HUES6 (cell line): ENCODE data around the gene PDE7B.

Experiments used
- H3K27ac ChIP-seq: 2 replicates; pipeline ENCODE4 v1.7.0; 2013; ENCODE audit warnings: low read depth, mild to moderate bottlenecking, low read length, inconsistent platforms
- H3K27me3 ChIP-seq: 2 replicates; pipeline ENCODE4 v1.6.1; 2013; ENCODE audit warnings: low read length; ENCODE audit not compliant: control insufficient read depth, insufficient read depth
- H3K36me3 ChIP-seq: 2 replicates; pipeline ENCODE4 v1.6.1; 2013; ENCODE audit warnings: low read length; ENCODE audit not compliant: control insufficient read depth, insufficient read depth
- H3K4me1 ChIP-seq: 2 replicates; pipeline ENCODE4 v1.6.1; 2013; ENCODE audit warnings: low read length; ENCODE audit not compliant: control insufficient read depth, insufficient read depth
- H3K4me3 ChIP-seq: 2 replicates; pipeline ENCODE4 v1.5.1; 2013; ENCODE audit warnings: low read depth, low read length
- H3K9ac ChIP-seq: one replicate; pipeline ENCODE4 v1.6.1; 2013; ENCODE audit warnings: mild to moderate bottlenecking, low read length
- H3K9me3 ChIP-seq: 2 replicates; pipeline ENCODE4 v1.6.1; 2013; ENCODE audit warnings: low read depth, low read length; ENCODE audit not compliant: control insufficient read depth, insufficient read depth

The PDE7B gene

GRCh38 chr6:136230219-136230853 lies 378.8 kb downstream of the PDE7B start:
- no peaks in the 10 kb centered on the region for H3K27me3 ChIP-seq
- no peak overlapping the region for H3K27ac ChIP-seq
- H3K4me1 ChIP-seq, result no peaks in the 10 kb centered on the region
- H3K9ac ChIP-seq, result no peak overlapping the region
- peaks cover 16% of the 10 kb centered on the region for H3K36me3 ChIP-seq
- no peak overlapping the region for H3K4me3 ChIP-seq
- no peaks in the 10 kb centered on the region for H3K9me3 ChIP-seq

- Histone ChIP-seq H3K9ac (no peak overlapping the region), H3K27me3 (no peaks in the 10 kb centered on the region), H3K27ac (no peak overlapping the region), H3K9me3 (no peaks in the 10 kb centered on the region), H3K4me3 (no peak overlapping the region), H3K4me1 (no peaks in the 10 kb centered on the region), H3K36me3 (peaks cover 20% of the 10 kb centered on the region)
These were observed 381.2 kb downstream of the PDE7B start for GRCh38 chr6:136232701-136233100.

GRCh38 chr6:136235233-136235564 lies 383.7 kb downstream of the PDE7B start:
- Histone ChIP-seq H3K4me3 (no peak overlapping the region), H3K9me3 (no peaks in the 10 kb centered on the region), H3K27me3 (no peaks in the 10 kb centered on the region), H3K36me3 (peaks cover 35% of the 10 kb centered on the region), H3K9ac (no peak overlapping the region), H3K4me1 (no peaks in the 10 kb centered on the region), H3K27ac (no peak overlapping the region)

GRCh38 chr6:136236466-136237293 lies 385.2 kb downstream of the PDE7B start:
- no peak overlapping the region for H3K27ac ChIP-seq
- H3K9me3 ChIP-seq, result no peaks in the 10 kb centered on the region
- H3K4me1 ChIP-seq, result no peaks in the 10 kb centered on the region
- no peaks in the 10 kb centered on the region for H3K27me3 ChIP-seq
- H3K4me3 ChIP-seq, result no peak overlapping the region
- H3K9ac ChIP-seq, result no peak overlapping the region
- H3K36me3 ChIP-seq, result peaks cover 35% of the 10 kb centered on the region

- Histone ChIP-seq H3K27ac (no peak overlapping the region), H3K4me3 (no peak overlapping the region), H3K27me3 (no peaks in the 10 kb centered on the region), H3K9ac (no peak overlapping the region), H3K9me3 (no peaks in the 10 kb centered on the region), H3K36me3 (peaks cover 31% of the 10 kb centered on the region), H3K4me1 (no peaks in the 10 kb centered on the region)
These were observed 392.6 kb downstream of the PDE7B start for GRCh38 chr6:136244061-136244616.
